Kidney tubule cell (primary cell): ENCODE data around the gene ANKDD1B.

Source experiments
- DNase-seq: peaks from one replicate; pipeline ENCODE4 v3.0.0-alpha.2; 2018; ENCODE audit warnings: low spot score

Gene ANKDD1B

GRCh38 chr5:75616971-75617621 lies 5.8 kb downstream of the ANKDD1B start:
- no peak for DNase-seq

GRCh38 chr5:75617736-75618352 lies 6.6 kb downstream of the ANKDD1B start:
- DNase-seq, result no peak

DNA sequence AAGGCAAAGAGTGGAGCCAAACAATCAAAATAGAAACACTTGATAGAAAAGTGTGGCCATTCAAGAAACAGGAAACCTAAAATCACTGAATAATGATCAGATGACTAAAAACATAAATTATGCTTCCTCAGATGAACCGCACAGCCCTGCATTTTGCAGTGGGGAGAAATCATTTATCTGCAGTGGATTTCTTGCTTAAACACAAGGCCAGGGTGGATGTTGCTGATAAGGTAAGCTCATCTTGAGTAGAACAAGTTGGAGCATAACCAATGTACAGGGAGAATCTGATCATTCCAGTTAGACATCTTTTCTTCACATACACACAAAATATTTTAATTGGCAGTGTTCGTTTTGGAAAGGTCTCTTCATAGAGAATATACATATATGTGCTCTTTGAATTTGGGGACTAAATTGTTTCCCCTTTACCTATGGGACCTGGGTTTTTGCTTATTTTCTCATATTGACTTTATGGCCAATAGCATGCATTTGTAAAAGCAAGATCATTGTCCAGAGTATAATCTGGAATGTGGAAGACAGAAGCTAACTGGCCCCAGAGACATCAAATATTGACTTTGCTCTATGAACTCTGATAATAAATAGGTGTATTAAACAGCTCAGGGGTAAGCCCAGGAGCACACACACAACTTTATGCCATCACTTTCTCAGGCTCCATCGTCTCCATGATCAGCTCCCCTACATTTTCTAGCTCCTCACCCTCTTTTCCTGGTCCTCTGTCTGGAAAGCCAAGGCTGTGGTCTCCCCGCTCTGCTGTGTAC lies 9.1 kb downstream of the ANKDD1B start:
- DNase-seq, result no peak

DNA sequence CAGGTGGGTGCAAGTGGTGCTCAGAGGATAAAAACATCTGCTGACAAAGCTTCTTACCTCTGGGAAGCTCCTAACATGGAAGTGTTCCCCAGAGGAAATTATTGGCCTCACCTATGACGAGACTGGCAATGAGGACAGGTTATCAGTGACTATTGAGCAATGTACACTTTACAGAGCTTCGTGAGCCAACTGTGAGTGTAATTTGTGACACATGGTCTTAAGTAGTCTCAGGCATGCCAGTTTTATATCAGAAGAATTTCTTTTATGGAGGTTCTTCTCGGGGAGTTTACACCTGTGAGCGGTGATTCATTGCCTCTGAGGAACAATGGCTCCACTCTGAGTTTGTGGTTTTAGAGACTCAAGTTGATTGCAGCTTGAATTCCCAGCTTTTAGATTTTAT lies 11.3 kb downstream of the ANKDD1B start:
- peak; percentile 83 for DNase-seq

DNA sequence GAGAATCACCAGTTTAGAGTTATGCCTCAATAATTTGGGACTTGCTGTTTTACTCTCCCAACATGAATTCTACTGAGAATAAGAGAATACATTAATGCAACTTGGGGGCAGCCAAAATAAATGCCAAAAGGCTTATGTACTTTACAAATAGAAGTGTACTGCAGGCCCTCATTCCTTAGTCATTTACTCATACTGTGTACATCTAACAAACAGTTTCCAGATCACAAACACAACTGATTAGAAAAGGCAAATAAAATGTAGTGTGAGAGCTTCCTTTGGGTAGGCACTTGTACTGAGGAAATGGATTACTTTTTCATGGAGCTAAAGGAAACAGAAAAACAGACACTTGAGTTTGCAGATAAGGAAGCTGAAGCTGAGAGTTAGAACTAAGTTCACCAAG lies 12.6 kb downstream of the ANKDD1B start:
- DNase-seq, result peak; percentile 25

DNA sequence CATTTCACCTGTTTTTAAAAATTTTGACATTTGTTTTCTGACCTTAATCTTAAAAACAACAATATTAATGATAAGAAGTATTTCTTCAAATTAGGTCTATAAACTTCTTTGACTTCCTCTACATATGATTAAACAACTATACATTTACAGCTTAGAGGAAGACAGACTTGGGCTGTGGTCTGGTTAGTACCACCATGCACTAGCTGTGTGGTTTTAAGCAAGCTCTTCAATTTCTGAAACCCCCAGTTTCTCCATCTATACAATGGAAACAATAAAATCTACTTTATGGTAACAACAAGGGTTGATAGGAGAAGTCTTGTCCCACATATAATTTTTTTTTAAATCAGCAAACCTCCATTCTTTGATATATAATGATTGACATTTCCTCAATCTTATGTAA lies 15.7 kb downstream of the ANKDD1B start:
- no peak for DNase-seq

- DNase-seq, result no peak
Observed at GRCh38 chr5:75627801-75628200, 16.5 kb downstream of the ANKDD1B start.

- no peak for DNase-seq
Observed at GRCh38 chr5:75630875-75631274, 19.6 kb downstream of the ANKDD1B start.

GRCh38 chr5:75632321-75632720 lies 21.1 kb downstream of the ANKDD1B start:
- DNase-seq, result no peak

GRCh38 chr5:75637949-75638348 lies 26.7 kb downstream of the ANKDD1B start:
- no peak for DNase-seq

DNA sequence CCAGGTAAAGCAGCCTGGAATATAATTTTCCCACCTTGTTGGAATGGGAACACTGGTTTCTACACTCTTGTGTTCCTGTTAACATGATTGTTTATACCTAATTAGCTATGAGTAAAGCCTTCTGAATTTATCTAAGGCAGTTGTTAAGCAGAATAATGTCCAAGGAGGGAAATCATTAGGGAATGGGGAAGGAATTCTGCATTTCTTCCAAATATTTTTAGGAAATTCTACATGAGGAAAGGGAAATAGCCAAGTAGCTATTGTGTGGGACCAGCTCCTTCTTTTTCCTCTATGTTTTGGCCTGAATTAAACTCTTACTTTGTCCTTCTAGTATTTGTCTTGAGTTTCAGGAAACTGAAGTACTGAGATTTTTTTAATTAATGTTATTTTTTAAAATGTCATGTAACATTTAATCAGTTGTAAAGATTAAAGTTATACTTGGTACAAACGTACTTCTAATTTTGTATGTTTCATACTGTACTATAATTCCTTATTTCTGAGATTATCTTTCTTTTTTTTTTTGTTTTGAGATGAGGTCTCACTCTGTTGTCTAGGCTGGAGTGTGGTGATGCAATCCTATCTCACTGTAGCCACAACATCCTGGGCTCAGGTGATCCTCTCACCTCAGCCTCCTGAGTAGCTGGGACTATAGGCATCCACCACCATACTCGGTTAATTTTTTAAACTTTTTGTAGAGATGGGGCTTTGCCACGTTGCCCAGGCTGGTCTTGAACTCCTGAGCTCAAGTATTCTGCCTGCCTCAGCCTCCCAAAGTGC lies 28.5 kb downstream of the ANKDD1B start:
- peak; percentile 55 for DNase-seq

- peak; percentile 89 for DNase-seq
Observed at GRCh38 chr5:75640395-75640794, 29.1 kb downstream of the ANKDD1B start.

DNA sequence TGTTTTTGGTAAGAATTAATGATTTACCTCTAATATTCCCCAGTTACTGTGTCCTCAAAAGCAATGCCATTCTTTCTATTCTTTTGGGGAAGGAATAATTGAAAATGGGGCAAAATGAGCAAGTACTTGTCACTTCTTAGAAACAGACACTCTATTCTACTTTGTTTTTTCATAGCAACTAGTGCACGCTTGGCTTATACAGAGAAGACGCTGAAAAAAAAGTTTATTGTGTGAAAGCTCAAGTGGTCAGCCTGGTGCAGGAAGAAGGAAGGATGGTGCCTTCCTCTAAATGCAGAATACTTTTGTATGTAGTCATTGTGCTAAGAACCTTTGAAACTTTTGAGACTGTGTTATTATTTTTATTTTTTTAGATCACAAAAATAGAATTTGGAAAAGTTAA lies 29.6 kb downstream of the ANKDD1B start:
- peak; percentile 43 for DNase-seq

DNA sequence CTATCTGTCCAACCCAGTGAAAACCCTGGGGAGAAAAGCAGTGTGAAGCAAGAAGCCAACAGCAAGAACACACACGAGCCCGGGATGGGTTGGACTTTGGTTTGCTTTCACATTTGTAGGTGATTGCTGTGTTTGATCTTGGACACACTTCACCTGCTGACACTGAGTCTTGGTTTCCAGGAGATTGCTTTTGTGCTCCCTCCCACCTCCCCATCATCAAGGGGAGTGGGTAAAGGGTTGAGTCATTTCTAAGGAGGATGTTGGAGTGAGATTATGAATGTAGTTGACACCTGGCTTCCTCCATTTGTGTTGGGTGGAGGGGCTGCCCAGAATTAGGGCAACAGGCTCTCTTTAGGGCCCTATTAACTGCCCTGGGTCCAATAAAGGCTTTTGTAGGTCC lies 37.5 kb downstream of the ANKDD1B start:
- peak; percentile 68 for DNase-seq

GRCh38 chr5:75651575-75652238 lies 40.5 kb downstream of the ANKDD1B start:
- DNase-seq, result no peak

- DNase-seq, result no peak
Observed at GRCh38 chr5:75653521-75653920, 42.3 kb downstream of the ANKDD1B start.

GRCh38 chr5:75654693-75655295 lies 43.5 kb downstream of the ANKDD1B start:
- peak; percentile 35 for DNase-seq

DNA sequence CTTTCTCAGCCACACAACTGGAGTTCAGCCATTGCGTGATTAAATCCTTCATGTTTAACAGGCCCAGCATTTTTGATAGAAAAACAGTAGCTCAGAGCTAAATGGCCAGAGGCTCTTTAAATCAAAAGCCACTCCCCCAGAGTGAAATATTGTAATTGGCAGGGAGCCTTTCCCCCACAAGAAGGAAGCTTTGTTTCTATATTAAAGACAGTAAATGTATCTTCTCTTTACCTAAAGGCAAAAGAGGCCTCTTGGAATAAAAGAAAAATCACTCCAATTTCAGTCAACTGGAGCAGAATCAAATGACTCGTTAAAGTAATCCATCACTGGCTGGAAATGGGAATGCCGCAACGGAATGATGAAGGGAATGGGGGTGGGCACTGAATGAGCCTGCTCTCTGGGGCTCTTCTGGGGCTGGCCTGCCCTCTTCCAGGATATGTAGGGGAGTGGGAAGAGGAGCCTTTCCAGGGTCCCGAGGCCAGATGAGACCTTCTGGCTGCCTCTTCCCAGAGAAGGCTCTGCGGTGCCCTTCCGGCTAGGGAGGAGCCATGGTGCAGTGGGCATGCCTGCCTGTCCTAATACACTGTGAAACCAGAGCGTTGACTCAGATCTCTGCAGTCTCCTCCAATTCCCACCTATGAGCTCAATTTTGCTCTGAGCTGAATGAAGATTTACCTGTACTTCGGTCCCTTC lies 45.2 kb downstream of the ANKDD1B start:
- peak; percentile 74 for DNase-seq

DNA sequence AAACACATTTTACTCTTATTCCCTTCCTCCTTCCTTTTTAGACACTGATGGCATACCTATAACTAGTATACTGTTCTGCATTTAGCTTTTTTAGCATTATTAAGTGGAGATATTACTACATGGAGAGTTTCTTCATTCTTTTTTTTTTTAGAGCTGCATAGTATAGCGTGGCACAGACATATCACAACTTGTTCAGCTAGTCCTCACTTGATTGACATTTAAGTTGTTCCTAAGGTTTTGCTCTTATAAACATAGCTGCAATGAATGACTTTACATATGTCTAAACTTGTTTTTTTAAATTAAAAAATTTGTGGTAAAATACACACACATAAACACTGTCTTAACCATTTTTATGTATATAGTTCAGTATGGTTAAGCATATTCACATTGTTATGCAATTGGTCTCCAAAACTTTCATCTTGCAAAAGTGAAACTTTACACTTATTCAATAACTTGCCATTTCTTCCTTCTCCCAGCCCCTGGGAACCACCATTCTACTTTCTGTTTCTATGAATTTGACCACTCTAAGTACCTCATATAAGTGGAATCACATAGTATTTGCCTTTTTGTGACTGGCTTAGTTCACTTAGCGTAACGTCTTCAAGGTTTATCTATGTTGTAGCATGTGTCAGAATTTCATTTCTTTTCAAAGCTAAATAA lies 48.7 kb downstream of the ANKDD1B start:
- no peak for DNase-seq
